Cortex of kidney (tissue), 1 donor: ENCODE results near the gene C7.
"Not testable (repeated sequence)": the region's sequence is repeated elsewhere in the genome, so short reads cannot be mapped to it uniquely, and the experiment has no call there.

Experiments
- DNase-seq: peaks from one replicate; lab custom pipeline; 2025; lab: John Stamatoyannopoulos, UW

Gene C7

DNA sequence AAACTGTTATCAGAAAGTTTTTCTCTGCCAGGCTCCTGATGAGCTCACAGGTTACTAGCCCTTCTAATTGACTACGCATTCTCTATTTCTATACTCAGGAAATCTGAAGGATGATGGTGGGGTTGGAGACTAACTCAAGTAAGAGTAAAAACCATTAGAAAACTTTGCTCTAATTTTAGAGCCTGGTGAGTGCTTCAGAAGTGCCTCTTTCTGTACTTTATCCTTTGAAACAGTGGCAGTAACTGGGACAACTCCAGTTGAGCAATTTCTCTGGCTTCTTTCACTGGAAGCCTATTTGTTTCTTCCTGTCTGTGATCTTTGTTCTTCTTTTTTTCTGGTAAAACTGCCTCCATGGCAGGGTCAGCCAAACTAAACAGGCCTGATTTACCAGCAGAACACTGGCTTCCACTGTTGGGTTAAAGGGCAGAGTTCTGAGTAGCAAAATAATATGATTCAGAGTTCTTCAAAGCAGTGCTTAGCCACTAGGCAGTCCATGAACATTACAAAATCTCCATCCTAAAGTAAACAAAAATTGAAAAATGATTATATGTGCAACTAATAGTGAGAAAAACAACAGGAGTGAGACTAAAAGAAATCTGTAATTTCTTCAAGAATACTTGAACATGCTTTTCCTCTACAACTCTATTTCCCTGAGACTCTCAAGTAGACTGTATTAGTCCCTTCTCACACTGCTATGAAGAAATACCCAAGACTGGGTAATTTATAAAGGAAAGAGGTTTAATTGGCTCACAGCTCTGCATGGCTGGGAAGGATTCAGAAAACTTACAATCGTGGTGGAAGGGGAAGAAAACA lies 82.1 kb downstream of the C7 start:
- no peak for DNase-seq

- no peak for DNase-seq
Observed at GRCh38 chr5:40991981-40992559, 82.8 kb downstream of the C7 start.

DNA sequence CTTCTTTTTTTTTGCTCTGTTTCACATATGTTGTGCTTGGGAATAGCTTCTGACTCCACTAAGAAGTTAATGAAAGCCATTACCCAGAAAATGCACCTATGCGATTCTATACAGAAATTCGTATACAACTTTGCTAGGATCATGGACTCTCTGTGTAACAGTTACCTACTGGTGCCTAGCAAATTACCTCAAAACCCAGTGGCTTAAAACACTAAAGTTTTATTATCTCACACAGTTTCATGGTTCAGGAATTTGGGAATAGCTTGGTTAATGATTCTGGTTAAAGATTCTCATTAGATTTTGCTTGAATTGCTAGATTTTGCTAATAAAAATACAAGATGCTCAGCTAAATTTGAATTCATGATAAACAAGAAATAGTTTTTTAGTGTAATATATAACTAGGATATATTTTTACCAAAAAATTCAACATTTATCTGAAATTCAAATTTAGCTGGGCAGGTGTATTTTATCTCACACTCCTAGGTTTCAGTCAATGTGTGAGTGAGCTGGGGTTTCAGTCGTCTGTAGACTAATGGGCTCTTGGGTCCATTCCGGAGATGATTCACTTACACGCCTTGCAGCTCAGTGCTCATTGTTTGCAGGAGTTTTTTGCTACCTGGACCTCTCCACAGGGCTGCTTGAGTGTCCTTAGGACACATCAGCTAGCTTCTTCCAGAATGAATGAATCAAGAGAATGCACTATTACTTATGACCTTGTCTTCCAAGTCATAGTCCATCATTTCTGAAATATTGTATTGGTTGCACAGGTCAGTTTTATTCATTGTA lies 86.7 kb downstream of the C7 start:
- DNase-seq = no peak

DNA sequence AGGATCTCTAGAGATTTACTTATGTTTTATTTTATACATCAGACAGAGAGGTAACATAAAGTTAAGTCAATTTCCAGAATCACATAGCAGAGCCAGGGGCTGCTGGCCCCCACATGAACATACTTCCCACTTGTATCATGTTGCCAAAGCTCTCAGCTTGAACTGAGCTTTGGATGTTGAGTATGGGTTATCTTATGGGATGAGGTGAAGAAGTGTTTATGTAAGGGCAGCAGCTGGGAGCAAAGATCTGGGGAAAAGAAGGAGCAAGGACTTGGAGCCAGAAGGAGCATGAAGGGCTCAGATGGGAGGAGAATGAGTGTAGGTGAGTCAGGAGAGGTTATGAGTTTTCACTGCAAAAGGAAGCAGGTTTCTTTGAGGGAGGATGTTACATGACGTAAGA lies 89.8 kb downstream of the C7 start:
- DNase-seq = no peak

GRCh38 chr5:40999966-41000365 lies 90.7 kb downstream of the C7 start:
- DNase-seq = no peak

GRCh38 chr5:41003670-41004376 lies 94.5 kb downstream of the C7 start:
- no peak for DNase-seq

DNA sequence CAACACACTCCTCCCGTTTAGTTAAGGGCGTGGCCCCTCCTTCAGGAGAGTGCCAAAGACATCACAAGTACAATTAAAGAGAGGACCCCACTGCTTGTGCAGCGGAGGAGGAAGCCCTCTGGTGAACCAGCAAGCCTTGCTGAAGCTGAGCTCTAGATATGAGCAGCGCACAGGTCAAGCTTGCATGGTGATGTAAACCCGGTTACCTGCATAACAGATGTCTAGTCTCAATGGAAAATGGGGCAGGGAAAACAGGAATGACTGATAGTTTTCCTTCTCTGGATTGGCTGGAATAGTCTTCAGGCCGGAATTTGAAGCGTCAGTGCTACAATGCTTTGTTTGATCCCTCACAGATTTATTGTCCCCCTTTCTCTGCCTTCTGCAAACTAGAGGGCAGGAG lies 95.6 kb downstream of the C7 start:
- DNase-seq = no peak

DNA sequence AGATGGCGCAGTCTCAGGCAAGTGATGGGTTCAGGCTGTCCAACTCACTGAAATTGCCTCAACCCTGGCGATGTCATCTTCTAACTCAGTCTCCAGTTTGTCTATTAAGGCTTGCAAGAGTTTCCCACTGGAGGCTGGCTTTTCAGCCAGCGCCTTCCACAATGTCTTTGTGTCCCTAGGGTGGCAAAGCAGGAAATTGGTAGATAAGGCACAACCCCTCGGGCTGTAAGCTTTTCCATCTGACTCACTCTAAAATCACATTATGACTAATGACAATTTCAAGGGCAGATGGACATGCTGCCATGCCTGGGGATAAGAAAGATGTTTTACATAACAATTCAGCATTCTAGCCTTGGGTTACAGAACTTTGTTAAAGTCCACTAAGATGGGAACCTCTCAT lies 99.9 kb downstream of the C7 start:
- DNase-seq = no peak

DNA sequence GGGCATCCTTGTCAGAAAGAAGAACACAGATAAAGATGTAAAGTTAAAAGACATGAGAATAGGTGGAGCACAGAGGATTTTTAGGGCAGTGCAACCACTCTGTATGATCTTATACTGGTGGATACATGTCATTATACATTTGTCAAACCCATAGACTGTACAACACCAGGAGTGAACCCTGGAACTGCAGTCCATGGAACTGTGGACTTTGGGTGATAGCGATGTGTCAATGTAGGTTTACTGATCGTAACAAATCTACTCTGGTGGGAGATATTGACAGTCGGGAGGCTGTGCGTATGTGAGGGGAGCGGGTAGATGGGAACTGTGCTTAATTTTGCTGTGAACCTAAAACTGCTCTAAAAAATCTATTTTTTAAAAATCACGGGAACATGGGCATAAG lies 101.3 kb downstream of the C7 start:
- DNase-seq = no peak

DNA sequence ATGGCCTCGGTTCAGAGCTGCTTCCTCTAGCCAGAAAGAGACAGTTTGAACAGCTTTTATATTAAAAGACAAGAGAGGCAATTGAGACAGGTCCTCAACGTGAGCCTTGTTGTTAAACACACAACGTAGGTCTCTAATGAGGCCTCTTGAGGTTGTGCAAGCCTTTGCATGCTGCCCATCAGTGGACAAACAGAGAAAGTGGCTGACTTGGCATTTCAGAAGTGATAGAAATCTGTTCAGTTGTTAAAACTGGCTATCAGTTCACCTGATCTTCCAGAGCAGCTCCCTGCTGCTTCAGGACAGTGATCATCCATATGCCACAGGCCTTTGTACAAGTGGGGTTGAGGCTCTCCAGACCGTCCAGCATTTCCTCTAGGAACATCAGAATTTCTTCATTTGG lies 103.0 kb downstream of the C7 start:
- DNase-seq = no peak

DNA sequence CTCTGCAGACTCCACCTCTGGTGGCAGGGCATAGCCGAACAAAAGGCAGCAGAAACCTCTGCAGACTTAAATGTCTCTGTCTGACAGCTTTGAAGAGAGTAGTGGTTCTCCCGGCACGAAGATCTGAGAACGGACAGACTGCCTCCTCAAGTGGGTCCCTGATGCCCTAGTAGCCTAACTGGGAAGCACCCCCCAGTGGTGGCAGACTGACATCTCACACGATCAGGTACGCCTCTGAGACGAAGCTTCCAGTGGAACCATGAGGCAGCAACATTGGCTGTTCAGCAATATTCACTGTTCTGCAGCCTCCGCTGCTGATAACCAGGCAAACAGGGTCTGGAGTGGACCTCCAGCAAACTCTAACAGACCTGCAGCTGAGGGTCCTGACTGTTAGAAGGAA lies 113.3 kb downstream of the C7 start:
- DNase-seq = not testable (repeated sequence)
